Trophoblast cell (in vitro differentiated cells and primary cell): ENCODE data around the gene HLTF.

ENCODE experiments used
- DNase-seq, 2 donors: peaks; one replicate each; pipeline ENCODE4 v3.0.0-alpha.2; 2016
- H2AFZ ChIP-seq: 2 replicates; pipeline ENCODE4 v1.6.1; 2013; ENCODE audit warnings: low read length, moderate library complexity, mild to moderate bottlenecking; ENCODE audit not compliant: insufficient read depth, poor library complexity
- H2AK5ac ChIP-seq: 2 replicates; pipeline ENCODE4 v1.6.1; 2013; ENCODE audit warnings: mild to moderate bottlenecking, low read length
- H2BK120ac ChIP-seq: 2 replicates; pipeline ENCODE4 v1.6.1; 2013; ENCODE audit warnings: low read length, mild to moderate bottlenecking, moderate library complexity; ENCODE audit not compliant: insufficient read depth, poor library complexity
- H2BK12ac ChIP-seq: 2 replicates; pipeline ENCODE4 v1.6.1; 2013; ENCODE audit warnings: mild to moderate bottlenecking, low read length, moderate library complexity
- H2BK5ac ChIP-seq: 2 replicates; pipeline ENCODE4 v1.6.1; 2013; ENCODE audit warnings: low read length, low read depth, moderate library complexity, mild to moderate bottlenecking; ENCODE audit not compliant: poor library complexity
- H3K14ac ChIP-seq: 2 replicates; pipeline ENCODE4 v1.6.1; 2013; ENCODE audit warnings: mild to moderate bottlenecking, low read length
- H3K18ac ChIP-seq: 2 replicates; pipeline ENCODE4 v1.6.1; 2013; ENCODE audit warnings: mild to moderate bottlenecking, low read length
- H3K23ac ChIP-seq: 2 replicates; pipeline ENCODE4 v1.6.1; 2013; ENCODE audit warnings: low read length
- H3K27ac ChIP-seq: 2 replicates; pipeline ENCODE4 v1.5.1; 2013; ENCODE audit warnings: low read depth, mild to moderate bottlenecking, inconsistent platforms, low read length, moderate library complexity
- H3K27me3 ChIP-seq: 2 replicates; pipeline ENCODE4 v1.6.1; 2013; ENCODE audit warnings: inconsistent platforms, mild to moderate bottlenecking, low read length, moderate library complexity; ENCODE audit not compliant: insufficient read depth
- H3K36me3 ChIP-seq, 2 experiments: 1 replicate in 1 of 2; 2 replicates in 1 of 2; pipeline ENCODE4 v1.6.1; 2013; ENCODE audit warnings: low read length in 2 of 2, mild to moderate bottlenecking in 2 of 2, moderate library complexity in 1 of 2; ENCODE audit not compliant: insufficient read depth in 2 of 2, control insufficient read depth in 1 of 2
- H3K4ac ChIP-seq: 2 replicates; pipeline ENCODE4 v1.6.1; 2013; ENCODE audit warnings: low read depth, mild to moderate bottlenecking, low read length, moderate library complexity
- H3K4me1 ChIP-seq, 2 experiments: 1 replicate in 1 of 2; 2 replicates in 1 of 2; pipeline ENCODE4 v1.6.1; 2013; ENCODE audit warnings: low read length in 2 of 2, mild to moderate bottlenecking in 2 of 2, moderate library complexity in 1 of 2; ENCODE audit not compliant: insufficient read depth in 2 of 2, control insufficient read depth in 1 of 2
- H3K4me2 ChIP-seq: 2 replicates; pipeline ENCODE4 v1.6.1; 2013; ENCODE audit warnings: inconsistent platforms, mild to moderate bottlenecking, low read length, moderate library complexity
- H3K4me3 ChIP-seq: 2 replicates; pipeline ENCODE4 v1.5.1; 2013; ENCODE audit warnings: mild to moderate bottlenecking, low read depth, low read length, inconsistent platforms
- H3K79me1 ChIP-seq: one replicate; pipeline ENCODE4 v1.6.1; 2013; ENCODE audit warnings: low read length
- H3K79me2 ChIP-seq: 2 replicates; pipeline ENCODE4 v1.6.1; 2013; ENCODE audit warnings: low read length, mild to moderate bottlenecking; ENCODE audit not compliant: control insufficient read depth, insufficient read depth, poor library complexity
- H3K9ac ChIP-seq: 2 replicates; pipeline ENCODE4 v1.6.1; 2013; ENCODE audit warnings: mild to moderate bottlenecking, low read length
- H3K9me3 ChIP-seq: 2 replicates; pipeline ENCODE4 v1.6.1; 2013; ENCODE audit warnings: low read depth, mild to moderate bottlenecking, control low read depth, inconsistent platforms, low read length; ENCODE audit not compliant: insufficient read depth
- H4K12ac ChIP-seq: 2 replicates; pipeline ENCODE4 v1.6.1; 2013; ENCODE audit warnings: low read depth, mild to moderate bottlenecking, low read length, moderate library complexity
- H4K8ac ChIP-seq: 2 replicates; pipeline ENCODE4 v1.6.1; 2013; ENCODE audit warnings: low read depth, mild to moderate bottlenecking, low read length, moderate library complexity
- H4K91ac ChIP-seq: one replicate; pipeline ENCODE4 v1.6.1; 2013; ENCODE audit warnings: low read depth, mild to moderate bottlenecking, low read length, moderate library complexity
- WGBS: extraction: QIAGEN DNeasy Blood & Tissue Kit; methylation state at CpG from one replicate; pipeline ENCODE4 v1.1.7; 2013; ENCODE audit warnings: missing lambda C conversion rate; ENCODE audit not compliant: insufficient read length, insufficient coverage; ENCODE audit errors: extremely low coverage; 5-methylcytosine and 5-hydroxymethylcytosine counted together

HLTF gene

GRCh38 chr3:149000206-149000745 lies 86.1 kb downstream of the HLTF start:
- Histone ChIP-seq H3K27me3 (no peaks in the 10 kb centered on the region), H3K9ac (no peak overlapping the region), H3K4me2 (no peak overlapping the region), H3K4ac (no peak overlapping the region), H3K18ac (no peak overlapping the region), H4K91ac (no peak overlapping the region), H3K4me3 (no peak overlapping the region), H2AFZ (no peak overlapping the region), H4K8ac (no peak overlapping the region), H3K36me3 (peaks cover 2% of the 10 kb centered on the region in 2 experiments), H2AK5ac (no peak overlapping the region), H3K27ac (peak overlapping the region; percentile 48), H3K14ac (no peak overlapping the region), H3K4me1 (no peaks in the 10 kb centered on the region), H3K79me1 (no peaks in the 10 kb centered on the region), H2BK5ac (no peak overlapping the region), H2BK12ac (no peak overlapping the region), H3K79me2 (no peaks in the 10 kb centered on the region), H3K23ac (no peak overlapping the region), H3K9me3 (no peaks in the 10 kb centered on the region), H2BK120ac (no peak overlapping the region), H4K12ac (no peak overlapping the region)
- peak in 1 of 2 donors; percentile 65 for DNase-seq
- WGBS = no CpG with 5 or more reads among the region's 3 CpGs

- no peak overlapping the region for H3K9ac ChIP-seq
- no peak overlapping the region for H4K8ac ChIP-seq
- no peaks in the 10 kb centered on the region for H3K9me3 ChIP-seq
- no peaks in the 10 kb centered on the region for H3K79me1 ChIP-seq
- WGBS = no CpG with 5 or more reads among the region's 3 CpGs
- H3K4ac ChIP-seq = no peak overlapping the region
- H3K27me3 ChIP-seq = no peaks in the 10 kb centered on the region
- no peak overlapping the region for H3K23ac ChIP-seq
- no peak overlapping the region for H3K14ac ChIP-seq
- peak; percentile 26 to 56 for DNase-seq
- no peak overlapping the region for H3K27ac ChIP-seq
- H2BK5ac ChIP-seq = no peak overlapping the region
- no peak overlapping the region for H3K4me3 ChIP-seq
- H4K91ac ChIP-seq = no peak overlapping the region
- H2BK120ac ChIP-seq = no peak overlapping the region
- no peak overlapping the region for H3K4me2 ChIP-seq
- H3K18ac ChIP-seq = no peak overlapping the region
- H2AK5ac ChIP-seq = no peak overlapping the region
- H3K4me1 ChIP-seq = no peaks in the 10 kb centered on the region
- peaks cover 2% of the 10 kb centered on the region in 2 experiments for H3K36me3 ChIP-seq
- H3K79me2 ChIP-seq = no peaks in the 10 kb centered on the region
- no peak overlapping the region for H2AFZ ChIP-seq
- H2BK12ac ChIP-seq = no peak overlapping the region
- no peak overlapping the region for H4K12ac ChIP-seq
Measured at GRCh38 chr3:148999806-149000205, 86.5 kb downstream of the HLTF start.

- no peak overlapping the region for H4K91ac ChIP-seq
- H3K4me1 ChIP-seq = no peaks in the 10 kb centered on the region
- no peak overlapping the region for H3K4me3 ChIP-seq
- H2BK12ac ChIP-seq = no peak overlapping the region
- no peak overlapping the region for H4K8ac ChIP-seq
- H3K27me3 ChIP-seq = no peaks in the 10 kb centered on the region
- WGBS = no CpG with 5 or more reads among the region's 7 CpGs
- no peak overlapping the region for H2AFZ ChIP-seq
- H3K14ac ChIP-seq = no peak overlapping the region
- H2AK5ac ChIP-seq = no peak overlapping the region
- H2BK5ac ChIP-seq = no peak overlapping the region
- H4K12ac ChIP-seq = no peak overlapping the region
- H3K79me2 ChIP-seq = no peaks in the 10 kb centered on the region
- no peak overlapping the region for H3K27ac ChIP-seq
- H3K9ac ChIP-seq = no peak overlapping the region
- DNase-seq = peak in 1 of 2 donors; percentile 16
- no peak overlapping the region for H2BK120ac ChIP-seq
- H3K4me2 ChIP-seq = no peak overlapping the region
- H3K4ac ChIP-seq = no peak overlapping the region
- no peaks in the 10 kb centered on the region for H3K9me3 ChIP-seq
- H3K79me1 ChIP-seq = no peaks in the 10 kb centered on the region
- H3K36me3 ChIP-seq = peaks cover under 1 to 2% of the 10 kb centered on the region in 2 experiments
- no peak overlapping the region for H3K18ac ChIP-seq
- H3K23ac ChIP-seq = no peak overlapping the region
Measured at GRCh38 chr3:148998715-148999423, 87.5 kb downstream of the HLTF start.

DNA sequence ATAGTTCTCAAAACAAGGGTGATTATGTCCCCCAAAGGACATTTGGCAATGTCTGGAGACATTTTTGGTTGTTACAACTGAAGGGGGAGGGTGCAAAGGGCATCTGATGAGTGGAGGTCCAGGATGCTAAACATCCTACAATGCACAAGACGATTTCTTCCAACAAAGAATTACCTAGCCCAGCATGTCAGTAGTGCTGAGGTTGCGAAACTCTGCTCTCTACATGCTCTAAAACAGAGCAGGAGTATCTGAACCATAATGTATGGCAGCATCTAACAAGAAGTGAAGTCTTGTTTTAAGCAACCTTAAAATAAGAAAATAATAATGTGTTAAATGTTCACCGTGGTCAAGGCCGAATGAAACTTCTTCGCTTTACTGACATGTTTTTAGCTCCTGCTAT lies 88.0 kb downstream of the HLTF start:
- no peaks in the 10 kb centered on the region for H3K9me3 ChIP-seq
- no CpG with 5 or more reads among the region's 5 CpGs for WGBS
- DNase-seq = no peak

More for the DNA sequence above, 88.0 kb downstream of the HLTF start:
- Histone ChIP-seq H3K27ac (no peak overlapping the region), H3K79me2 (no peaks in the 10 kb centered on the region), H3K23ac (no peak overlapping the region), H3K4me1 (no peaks in the 10 kb centered on the region), H2BK5ac (no peak overlapping the region), H4K8ac (no peak overlapping the region), H3K79me1 (no peaks in the 10 kb centered on the region), H3K9ac (no peak overlapping the region), H3K4me3 (no peak overlapping the region), H3K18ac (no peak overlapping the region), H3K4me2 (no peak overlapping the region), H3K14ac (no peak overlapping the region), H2BK120ac (no peak overlapping the region), H3K4ac (no peak overlapping the region), H3K36me3 (no peaks in the 10 kb centered on the region), H2AFZ (no peak overlapping the region), H3K27me3 (no peaks in the 10 kb centered on the region), H2AK5ac (no peak overlapping the region), H4K12ac (no peak overlapping the region), H4K91ac (no peak overlapping the region), H2BK12ac (no peak overlapping the region)
